DND-41 (cell line): ENCODE results near the gene AKAP13.

Experiments used
- EZH2 ChIP-seq: IDR thresholded peaks from 3 replicates; pipeline ENCODE4 v1.6.1; 2012; ENCODE audit warnings: borderline replicate concordance, low read depth, mild to moderate bottlenecking, moderate library complexity, low read length, inconsistent platforms; ENCODE audit not compliant: severe bottlenecking
- TF ChIP-seq, protein P1 (sequence below): IDR thresholded peaks from 2 replicates; pipeline ENCODE4 v1.5.1; 2012; ENCODE audit warnings: borderline replicate concordance, low read length, moderate library complexity, mild to moderate bottlenecking; ENCODE audit not compliant: poor library complexity, severe bottlenecking; ENCODE audit errors: extremely low read depth

- TF ChIP-seq, protein P1, sequence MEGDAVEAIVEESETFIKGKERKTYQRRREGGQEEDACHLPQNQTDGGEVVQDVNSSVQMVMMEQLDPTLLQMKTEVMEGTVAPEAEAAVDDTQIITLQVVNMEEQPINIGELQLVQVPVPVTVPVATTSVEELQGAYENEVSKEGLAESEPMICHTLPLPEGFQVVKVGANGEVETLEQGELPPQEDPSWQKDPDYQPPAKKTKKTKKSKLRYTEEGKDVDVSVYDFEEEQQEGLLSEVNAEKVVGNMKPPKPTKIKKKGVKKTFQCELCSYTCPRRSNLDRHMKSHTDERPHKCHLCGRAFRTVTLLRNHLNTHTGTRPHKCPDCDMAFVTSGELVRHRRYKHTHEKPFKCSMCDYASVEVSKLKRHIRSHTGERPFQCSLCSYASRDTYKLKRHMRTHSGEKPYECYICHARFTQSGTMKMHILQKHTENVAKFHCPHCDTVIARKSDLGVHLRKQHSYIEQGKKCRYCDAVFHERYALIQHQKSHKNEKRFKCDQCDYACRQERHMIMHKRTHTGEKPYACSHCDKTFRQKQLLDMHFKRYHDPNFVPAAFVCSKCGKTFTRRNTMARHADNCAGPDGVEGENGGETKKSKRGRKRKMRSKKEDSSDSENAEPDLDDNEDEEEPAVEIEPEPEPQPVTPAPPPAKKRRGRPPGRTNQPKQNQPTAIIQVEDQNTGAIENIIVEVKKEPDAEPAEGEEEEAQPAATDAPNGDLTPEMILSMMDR, result no peak
- no peak for TF ChIP-seq EZH2
Measured at GRCh38 chr15:85400606-85401005, 20.2 kb downstream of the AKAP13 start.
